A549 (cell line): ENCODE measurements around the gene RBM4B. TPM values are rescaled to one million over a fixed set of nuclear protein-coding genes. Genes with fewer than 3 reads are reported as not detected.

Source experiments
- ATAC-seq, 2 experiments: fragments of 200-7000 bp in 1 of 2; fragments of >200 bp in 1 of 2; cut with Nextera tagmentation in 1 of 2; cut with Tn5 transposase in 1 of 2; 3 replicates each; pipeline versions ENCODE4 v1.8.0 to v1.9.1; 2018 to 2020; ENCODE audit warnings: mild to moderate bottlenecking in 1 of 2, moderate library complexity in 1 of 2
- CTCF ChIA-PET: fragments of 300-600 bp; sonication (Branson Sonifier 250); formaldehyde crosslinking; extraction: SDS; loops from one replicate; lab custom pipeline; 2021; ENCODE audit warnings: antibody characterized with exemption, inconsistent platforms; lab: Yijun Ruan, JAX
- POLR2A ChIA-PET: fragments of 350-600 bp; formaldehyde crosslinking; extraction: SDS; loops from one replicate; lab custom pipeline; 2021; ENCODE audit warnings: antibody characterized with exemption, inconsistent platforms; lab: Yijun Ruan, JAX
- DNase-seq, 2 experiments: peaks; one replicate each; pipeline versions ENCODE4 v3.0.0 to v3.0.0-alpha.2; 2011 to 2016; ENCODE audit warnings: low read depth in 1 of 2, low spot score in 1 of 2
- FAIRE-seq: peaks from 2 replicates; lab custom pipeline; 2011; peaks lifted over from hg19 to GRCh38; lab: Jason Lieb, UNC
- H3K27ac ChIP-seq, 2 experiments: fragments of >200 bp; sonication (Bioruptor Twin); formaldehyde crosslinking; 3 replicates each; pipeline ENCODE4 v1.5.1; 2016 to 2017
- H3K4me1 ChIP-seq: fragments of >200 bp; sonication (Bioruptor Twin); formaldehyde crosslinking; 3 replicates; pipeline ENCODE4 v1.6.1; 2016
- H3K4me2 ChIP-seq: fragments of >200 bp; sonication (Bioruptor Twin); formaldehyde crosslinking; 3 replicates; pipeline ENCODE4 v1.6.1; 2016
- H3K4me3 ChIP-seq: fragments of >200 bp; sonication (Bioruptor Twin); formaldehyde crosslinking; 3 replicates; pipeline ENCODE4 v1.5.1; 2016
- H3K9me3 ChIP-seq: fragments of >200 bp; sonication (Bioruptor Twin); formaldehyde crosslinking; 3 replicates; pipeline ENCODE4 v1.6.1; 2016
- ATOH8 ChIP-seq: fragments of 250-450 bp; sonication (Bioruptor Pico); IDR thresholded peaks from 2 replicates; pipeline ENCODE4 v1.5.0; 2020; ENCODE audit warnings: low read depth, mild to moderate bottlenecking, moderate library complexity
- BHLHE40 ChIP-seq: IDR thresholded peaks from 2 replicates; pipeline ENCODE4 v1.6.1; 2012; ENCODE audit warnings: low read depth, low read length, inconsistent platforms
- CHD2 ChIP-seq: fragments of 150-350 bp; IDR thresholded peaks from 2 replicates; pipeline ENCODE4 v1.6.1; 2014; ENCODE audit warnings: low read length; ENCODE audit not compliant: partially characterized antibody
- EHMT2 ChIP-seq: fragments of 200-600 bp; sonication (generic); IDR thresholded peaks from 2 replicates; pipeline ENCODE4 v1.6.1; 2016; ENCODE audit warnings: antibody characterized with exemption, low read depth, mild to moderate bottlenecking, moderate library complexity
- ELK1 ChIP-seq: fragments of 150-350 bp; IDR thresholded peaks from 2 replicates; pipeline ENCODE4 v1.6.1; 2014; ENCODE audit warnings: low read depth, mild to moderate bottlenecking, low read length
- EP300 ChIP-seq, 2 experiments: fragments of >200 bp; sonication (Bioruptor Twin); formaldehyde crosslinking; IDR thresholded peaks; 2 replicates in 1 of 2; 3 replicates in 1 of 2; pipeline ENCODE4 v1.6.1; 2016 to 2017
- FOSB ChIP-seq: fragments of 250-450 bp; sonication (Bioruptor Pico); IDR thresholded peaks from 2 replicates; pipeline ENCODE4 v1.5.0; 2020; ENCODE audit warnings: mild to moderate bottlenecking, moderate library complexity
- FOXS1 ChIP-seq: fragments of 250-450 bp; sonication (Bioruptor Pico); IDR thresholded peaks from 2 replicates; pipeline ENCODE4 v1.5.0; 2020; ENCODE audit warnings: mild to moderate bottlenecking, moderate library complexity
- GATA3 ChIP-seq: IDR thresholded peaks from 2 replicates; pipeline ENCODE4 v1.6.1; 2012; ENCODE audit warnings: borderline replicate concordance
- HDAC2 ChIP-seq: fragments of 200-600 bp; sonication (generic); IDR thresholded peaks from 2 replicates; pipeline ENCODE4 v1.6.1; 2016
- HES2 ChIP-seq: fragments of >200 bp; sonication (Bioruptor Twin); formaldehyde crosslinking; IDR thresholded peaks from 2 replicates; pipeline ENCODE4 v1.6.1; 2016
- HEYL ChIP-seq: fragments of 250-450 bp; sonication (Bioruptor Pico); IDR thresholded peaks from 2 replicates; pipeline ENCODE4 v1.8.0; 2021; ENCODE audit warnings: mild to moderate bottlenecking, moderate library complexity
- HMGXB4 ChIP-seq: fragments of 250-450 bp; sonication (Bioruptor Pico); IDR thresholded peaks from 2 replicates; pipeline ENCODE4 v1.5.0; 2021; ENCODE audit warnings: mild to moderate bottlenecking, moderate library complexity, borderline replicate concordance
- HOXA7 ChIP-seq: fragments of 250-450 bp; sonication (Bioruptor Pico); IDR thresholded peaks from 2 replicates; pipeline ENCODE4 v1.5.0; 2020; ENCODE audit warnings: mild to moderate bottlenecking, moderate library complexity
- HOXB13 ChIP-seq: fragments of 250-450 bp; sonication (Bioruptor Pico); IDR thresholded peaks from 2 replicates; pipeline ENCODE4 v1.5.0; 2020; ENCODE audit warnings: low read depth, mild to moderate bottlenecking, moderate library complexity
- HOXB5 ChIP-seq: fragments of 250-450 bp; sonication (Bioruptor Pico); IDR thresholded peaks from 2 replicates; pipeline ENCODE4 v1.5.0; 2020; ENCODE audit warnings: mild to moderate bottlenecking, moderate library complexity
- JUN ChIP-seq, 2 experiments: fragments of >200 bp; sonication (Bioruptor Twin); formaldehyde crosslinking; IDR thresholded peaks; 2 replicates in 1 of 2; 3 replicates in 1 of 2; pipeline ENCODE4 v1.6.1; 2016 to 2017
- KDM5A ChIP-seq: fragments of 200-600 bp; sonication (generic); IDR thresholded peaks from 2 replicates; pipeline ENCODE4 v1.6.1; 2016; ENCODE audit warnings: antibody characterized with exemption, mild to moderate bottlenecking
- MYC ChIP-seq: IDR thresholded peaks from 2 replicates; pipeline ENCODE4 v1.6.1; 2012; ENCODE audit warnings: mild to moderate bottlenecking, inconsistent platforms, low read length, improper control_type of control experiment, borderline replicate concordance
- POLR2AphosphoS2 ChIP-seq: conservative IDR thresholded peaks from 2 replicates; pipeline ENCODE4 v1.6.1; 2012; ENCODE audit warnings: low read length, improper control_type of control experiment, inconsistent platforms
- RFX5 ChIP-seq: fragments of 450-650 bp; IDR thresholded peaks from 2 replicates; pipeline ENCODE4 v1.7.1; 2014; ENCODE audit warnings: antibody characterized with exemption, mild to moderate bottlenecking, moderate library complexity
- RNF2 ChIP-seq: fragments of 200-600 bp; sonication (generic); IDR thresholded peaks from 2 replicates; pipeline ENCODE4 v1.6.1; 2016; ENCODE audit warnings: low read depth, mild to moderate bottlenecking, antibody characterized with exemption, moderate library complexity, borderline replicate concordance
- SREBF2 ChIP-seq: fragments of 450-650 bp; IDR thresholded peaks from 2 replicates; pipeline ENCODE4 v1.6.1; 2014; ENCODE audit warnings: mild to moderate bottlenecking, moderate library complexity
- WGBS: methylation state at CpG from one replicate; pipeline ENCODE4 v1.1.6; 2017; ENCODE audit errors: missing lambda C conversion rate; 5-methylcytosine and 5-hydroxymethylcytosine counted together
- polyA plus RNA-seq, 4 experiments: library from polyadenylated mRNA; depleted of rRNA in 3 of 4; stranded (reverse); fragments of >200 nt; fragmentation: RNase III in 1 of 4; extraction: RNeasy Plus Mini Kit Qiagen cat#74134 plus additional on column Dnase treatment in 1 of 4; gene quantifications; 2 replicates in 3 of 4; 3 replicates in 1 of 4; pipeline ENCODE4 v1.2.3, GENCODE V29; 2011 to 2017

RBM4B gene
- polyA plus RNA-seq, 2 of the 4 experiments (the other 2 are of a cell fraction), result 28.0 to 32.7 TPM

- no peak for TF ChIP-seq RFX5
- no peak for TF ChIP-seq FOXS1 (CRISPR knock-in tag)
- no peak for TF ChIP-seq BHLHE40
- TF ChIP-seq HES2, result no peak
- TF ChIP-seq GATA3, result no peak
- no peak for TF ChIP-seq SREBF2
- TF ChIP-seq CHD2, result no peak
Measured at GRCh38 chr11:66652651-66653050, 25.0 kb downstream of the RBM4B start (continued).

- H3K4me2 ChIP-seq, result no peak overlapping the region
- no peaks in the 10 kb centered on the region for H3K4me1 ChIP-seq
- ATAC-seq (peak in 1 of 2 experiments; percentile 20; a peak in 1 of 6 replicates), FAIRE-seq (no peak), DNase-seq (no peak)
- WGBS, result 93% methylated on average over 2 of the region's 2 CpGs
- POLR2A ChIA-PET, result interaction anchor here (5.3 kb wide), 1 partner anchor 13 kb away, joined by 31 read pairs; the partner anchor contains the start of gene RBM4
- CTCF ChIA-PET, result interaction anchor here (1.3 kb wide), 1 partner anchor 13 kb away, joined by 3 read pairs; no protein-coding TSS in a partner anchor
- no peak overlapping the region for H3K4me3 ChIP-seq
- H3K27ac ChIP-seq, result no peak overlapping the region
- TF ChIP-seq EP300 (IDR thresholded peaks at IDR 0.05) (no peak), EHMT2 (no peak), MYC (no peak), HEYL (no peak), HOXB5 (CRISPR knock-in tag) (no peak), RNF2 (no peak), JUN (IDR thresholded peaks at IDR 0.05) (no peak), HOXB13 (no peak), KDM5A (no peak), HMGXB4 (CRISPR knock-in tag) (no peak), HDAC2 (no peak), FOSB (CRISPR knock-in tag) (no peak), ATOH8 (CRISPR knock-in tag) (no peak), FOXS1 (CRISPR knock-in tag) (no peak), ELK1 (no peak), HOXA7 (CRISPR knock-in tag) (no peak)
- no peaks in the 10 kb centered on the region for H3K9me3 ChIP-seq
Measured at GRCh38 chr11:66651016-66651415, 26.7 kb downstream of the RBM4B start.

- H3K4me1 ChIP-seq, result 0 out of 3 replicates have a peak, but pooled peaks cover 5% of the 10 kb centered on the region
- no peak overlapping the region for H3K27ac ChIP-seq
- POLR2A ChIA-PET, result interaction anchor here (1.1 to 5.3 kb wide), 3 partner anchors 9 to 33 kb away, joined by 3 to 31 read pairs (median 7); partner anchors contain the start of genes RBM14 and RBM4
- CTCF ChIA-PET, result interaction anchor here (1.9 to 2.5 kb wide), 2 partner anchors 13 to 19 kb away, joined by 6 to 12 read pairs; partner anchors contain the start of gene RBM4
- peak; percentile 68; the same call in 1 of the 2 replicates for TF ChIP-seq POLR2AphosphoS2
- no peak for TF ChIP-seq RNF2
- WGBS, result 90% methylated on average over 5 of the region's 5 CpGs
- FAIRE-seq (no peak), ATAC-seq (no peak), DNase-seq (no peak)
- H3K9me3 ChIP-seq, result no peaks in the 10 kb centered on the region
- no peak overlapping the region for H3K4me3 ChIP-seq
- H3K4me2 ChIP-seq, result no peak overlapping the region
Measured at GRCh38 chr11:66649903-66650302, 27.8 kb downstream of the RBM4B start.
